Mesendoderm (in vitro differentiated cells): ENCODE measurements around the gene HAO1. TPM values are rescaled to one million over a fixed set of nuclear protein-coding genes. Genes with fewer than 3 reads are reported as not detected.

Experiments
- DNase-seq: peaks from one replicate; pipeline ENCODE4 v3.0.0; 2013
- H2AK5ac ChIP-seq: 2 replicates; pipeline ENCODE4 v1.6.1; 2013; ENCODE audit warnings: low read length, inconsistent platforms
- H2BK120ac ChIP-seq: 2 replicates; pipeline ENCODE4 v1.6.1; 2013; ENCODE audit warnings: low read depth, mild to moderate bottlenecking, low read length, moderate library complexity, mixed read lengths
- H2BK15ac ChIP-seq: replicated peaks from 2 replicates; pipeline ENCODE4 v1.6.1; 2013; ENCODE audit warnings: low read depth, mild to moderate bottlenecking, moderate library complexity
- H2BK5ac ChIP-seq: 2 replicates; pipeline ENCODE4 v1.6.1; 2013; ENCODE audit warnings: low read length, inconsistent platforms
- H3K18ac ChIP-seq: 2 replicates; pipeline ENCODE4 v1.6.1; 2013; ENCODE audit warnings: mild to moderate bottlenecking, low read length, mixed read lengths
- H3K23ac ChIP-seq: one replicate; pipeline ENCODE4 v1.6.1; 2013; ENCODE audit warnings: low read length
- H3K27ac ChIP-seq: 2 replicates; pipeline ENCODE4 v1.5.1; 2013; ENCODE audit warnings: low read depth, mild to moderate bottlenecking, inconsistent platforms, low read length, moderate library complexity
- H3K27me3 ChIP-seq: 2 replicates; pipeline ENCODE4 v1.6.1; 2013; ENCODE audit warnings: low read length, control low read depth, mild to moderate bottlenecking, inconsistent platforms; ENCODE audit not compliant: insufficient read depth, poor library complexity
- H3K36me3 ChIP-seq: 2 replicates; pipeline ENCODE4 v1.6.1; 2013; ENCODE audit warnings: low read length, inconsistent platforms; ENCODE audit not compliant: control insufficient read depth, insufficient read depth
- H3K4ac ChIP-seq: one replicate; pipeline ENCODE4 v1.6.1; 2013; ENCODE audit warnings: low read depth, mild to moderate bottlenecking, low read length, moderate library complexity
- H3K4me1 ChIP-seq: 2 replicates; pipeline ENCODE4 v1.6.1; 2013; ENCODE audit warnings: low read depth, low read length, inconsistent platforms; ENCODE audit not compliant: control insufficient read depth
- H3K4me2 ChIP-seq: 2 replicates; pipeline ENCODE4 v1.6.1; 2013; ENCODE audit warnings: low read length
- H3K4me3 ChIP-seq: 2 replicates; pipeline ENCODE4 v1.5.1; 2013; ENCODE audit warnings: mild to moderate bottlenecking, low read length
- H3K56ac ChIP-seq: one replicate; pipeline ENCODE4 v1.6.1; 2013; ENCODE audit warnings: low read length
- H3K79me1 ChIP-seq: 2 replicates; pipeline ENCODE4 v1.6.1; 2013; ENCODE audit warnings: low read length, inconsistent platforms
- H3K79me2 ChIP-seq: 2 replicates; pipeline ENCODE4 v1.6.1; 2013; ENCODE audit warnings: mild to moderate bottlenecking, low read length; ENCODE audit not compliant: control insufficient read depth, insufficient read depth
- H3K9ac ChIP-seq: 2 replicates; pipeline ENCODE4 v1.6.1; 2013; ENCODE audit warnings: low read length, inconsistent platforms
- H4K5ac ChIP-seq: one replicate; pipeline ENCODE4 v1.6.1; 2013; ENCODE audit warnings: low read length
- H4K8ac ChIP-seq: one replicate; pipeline ENCODE4 v1.6.1; 2013; ENCODE audit warnings: low read depth, mild to moderate bottlenecking, control low read depth, low read length, moderate library complexity
- WGBS: extraction: QIAGEN DNeasy Blood & Tissue Kit; methylation state at CpG from one replicate; pipeline ENCODE4 v1.1.7; 2013; ENCODE audit warnings: low lambda C conversion rate, missing lambda C conversion rate; ENCODE audit not compliant: insufficient coverage; ENCODE audit errors: extremely low coverage; 5-methylcytosine and 5-hydroxymethylcytosine counted together
- polyA plus RNA-seq, 2 experiments: library from polyadenylated mRNA; stranded (reverse); fragments of 200-250 nt; gene quantifications; one replicate each; pipeline ENCODE4 v1.2.3, GENCODE V29; 2013

HAO1 gene
- polyA plus RNA-seq (2013, experiment 1 of 2): not detected
- not detected for polyA plus RNA-seq (2013, experiment 2 of 2)

DNA sequence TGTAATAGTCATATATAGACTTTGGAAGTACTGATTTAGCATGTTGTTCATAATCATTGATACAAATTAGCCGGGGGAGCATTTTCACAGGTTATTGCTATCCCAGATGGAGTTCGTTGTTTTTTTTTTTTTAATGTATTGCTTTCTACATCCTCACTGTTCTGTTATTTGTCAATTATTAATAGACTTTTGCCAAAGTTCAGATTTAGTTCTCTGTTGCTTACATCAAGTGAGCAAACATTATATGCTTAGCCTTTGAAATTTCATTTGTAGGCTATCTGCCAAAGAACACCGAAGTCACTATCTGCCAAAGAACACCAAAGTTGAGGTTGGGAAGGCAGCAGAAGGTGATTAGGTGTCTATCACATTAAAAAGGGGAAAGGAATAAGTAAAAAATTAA, at the start of gene HAO1:
HAO1 (minus strand) TSS at position 118 of the 400 bp plus-strand sequence; CDS start at position 82, 36 bp downstream.
- DNase-seq: no peak

DNA sequence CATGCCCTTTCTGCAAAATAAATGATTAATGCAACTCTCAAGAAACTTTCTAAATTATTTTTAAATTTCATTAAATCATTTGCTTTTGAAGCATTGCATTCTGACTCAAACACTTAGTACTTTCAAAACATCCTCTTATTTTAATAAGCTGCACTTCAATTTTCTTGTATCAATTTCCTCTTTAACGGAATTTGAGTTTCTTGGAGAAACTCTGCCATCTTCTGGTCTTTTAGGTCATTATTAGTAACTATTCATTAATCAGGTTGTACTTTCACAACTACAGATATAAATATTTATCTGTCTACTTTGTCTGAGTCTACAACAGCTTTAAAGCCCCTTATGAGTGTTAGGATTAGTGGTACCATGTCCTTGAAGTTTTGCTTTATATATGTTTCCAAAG, 49.1 kb upstream of the HAO1 start:
- Histone ChIP-seq H3K79me1 (no peaks in the 10 kb centered on the region), H2AK5ac (no peak overlapping the region), H3K79me2 (no peaks in the 10 kb centered on the region), H3K4ac (no peak overlapping the region), H3K36me3 (no peaks in the 10 kb centered on the region), H3K23ac (no peak overlapping the region), H3K27me3 (no peaks in the 10 kb centered on the region), H4K8ac (no peak overlapping the region), H2BK120ac (no peak overlapping the region), H2BK5ac (no peak overlapping the region), H3K4me3 (no peak overlapping the region), H4K5ac (no peak overlapping the region), H3K9ac (no peak overlapping the region), H3K18ac (no peak overlapping the region), H3K4me1 (no peaks in the 10 kb centered on the region), H3K4me2 (no peak overlapping the region), H3K27ac (no peak overlapping the region), H2BK15ac (no peak overlapping the region), H3K56ac (no peak overlapping the region)
- DNase-seq: no peak
- WGBS: no CpG with 5 or more reads among the region's 1 CpG

More for the DNA sequence above, at the start of gene HAO1:
- H3K4me1 ChIP-seq: no peaks in the 10 kb centered on the region
- no peak within 1 kb of the TSS for H3K18ac ChIP-seq
- WGBS: no CpG with 5 or more reads among the region's 3 CpGs
- no peaks in the 10 kb centered on the region for H3K79me2 ChIP-seq
- H3K27me3 ChIP-seq: no peaks in the 10 kb centered on the region
- no peak within 1 kb of the TSS for H2BK120ac ChIP-seq
- no peak within 1 kb of the TSS for H3K9ac ChIP-seq
- H2BK15ac ChIP-seq: no peak within 1 kb of the TSS
- H4K5ac ChIP-seq: no peak within 1 kb of the TSS
- H2BK5ac ChIP-seq: no peak within 1 kb of the TSS
- no peak within 1 kb of the TSS for H3K23ac ChIP-seq
- H3K27ac ChIP-seq: no peak within 1 kb of the TSS
- no peak within 1 kb of the TSS for H3K4me2 ChIP-seq
- no peak within 1 kb of the TSS for H3K4ac ChIP-seq
- H4K8ac ChIP-seq: no peak within 1 kb of the TSS
- no peaks in the 10 kb centered on the region for H3K79me1 ChIP-seq
- H3K4me3 ChIP-seq: no peak within 1 kb of the TSS
- H2AK5ac ChIP-seq: no peak within 1 kb of the TSS
- H3K36me3 ChIP-seq: no peaks in the 10 kb centered on the region
- H3K56ac ChIP-seq: no peak within 1 kb of the TSS

DNA sequence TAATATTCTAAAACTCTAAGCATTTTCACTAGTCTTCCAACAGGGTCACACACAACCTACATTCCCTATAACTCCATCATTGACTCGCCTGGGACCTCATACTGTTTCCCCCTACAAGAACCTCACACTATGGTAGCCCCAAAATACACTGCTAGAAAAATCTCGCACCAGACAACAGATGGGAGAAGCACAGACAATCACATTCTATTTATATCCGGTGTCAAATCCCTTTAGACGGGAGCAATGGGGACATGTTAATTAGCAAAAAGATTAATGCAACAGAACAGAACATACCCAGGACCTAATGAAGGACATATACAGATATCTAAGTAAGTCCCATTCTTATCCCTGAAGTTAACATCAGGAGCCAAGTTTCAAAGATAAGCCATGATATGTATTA, 45.7 kb upstream of the HAO1 start:
- Histone ChIP-seq H2BK5ac (no peak overlapping the region), H2BK15ac (no peak overlapping the region), H3K27me3 (no peaks in the 10 kb centered on the region), H3K4ac (no peak overlapping the region), H4K5ac (no peak overlapping the region), H3K4me2 (no peak overlapping the region), H3K56ac (no peak overlapping the region), H3K4me1 (no peaks in the 10 kb centered on the region), H4K8ac (no peak overlapping the region), H3K27ac (no peak overlapping the region), H2AK5ac (no peak overlapping the region), H3K79me1 (no peaks in the 10 kb centered on the region), H3K18ac (no peak overlapping the region), H3K23ac (no peak overlapping the region), H3K9ac (no peak overlapping the region), H3K79me2 (no peaks in the 10 kb centered on the region), H2BK120ac (no peak overlapping the region), H3K36me3 (no peaks in the 10 kb centered on the region), H3K4me3 (no peak overlapping the region)
- WGBS: no CpG with 5 or more reads among the region's 4 CpGs
- DNase-seq: peak; percentile 14

DNA sequence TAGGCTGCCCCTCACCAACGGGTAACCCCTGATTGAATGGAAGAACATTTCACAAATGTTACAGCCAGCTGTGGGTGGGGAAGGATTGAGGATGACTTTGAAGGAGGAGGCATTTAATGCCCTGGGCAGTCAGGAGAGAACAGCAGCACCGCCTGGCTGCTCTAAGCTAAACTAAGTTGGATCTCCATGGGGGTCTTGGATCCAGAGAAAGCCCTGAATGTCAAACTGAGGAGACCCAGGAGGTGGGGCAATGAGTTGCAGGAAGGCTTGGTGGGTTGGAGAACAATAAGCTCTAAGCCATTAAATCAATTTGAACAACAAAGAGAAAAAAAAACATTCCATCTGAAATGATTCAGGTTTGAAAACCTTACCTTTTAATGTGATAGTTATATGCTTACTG, 43.9 kb upstream of the HAO1 start:
- Histone ChIP-seq H3K27ac (no peak overlapping the region), H3K4ac (no peak overlapping the region), H3K36me3 (no peaks in the 10 kb centered on the region), H2BK15ac (no peak overlapping the region), H3K79me1 (no peaks in the 10 kb centered on the region), H2BK5ac (no peak overlapping the region), H4K8ac (no peak overlapping the region), H3K23ac (no peak overlapping the region), H3K4me3 (no peak overlapping the region), H2AK5ac (no peak overlapping the region), H3K56ac (no peak overlapping the region), H4K5ac (no peak overlapping the region), H3K27me3 (no peaks in the 10 kb centered on the region), H3K18ac (no peak overlapping the region), H3K9ac (no peak overlapping the region), H2BK120ac (no peak overlapping the region), H3K79me2 (no peaks in the 10 kb centered on the region), H3K4me2 (no peak overlapping the region), H3K4me1 (no peaks in the 10 kb centered on the region)
- WGBS: no CpG with 5 or more reads among the region's 2 CpGs
- DNase-seq: peak; percentile 60

DNA sequence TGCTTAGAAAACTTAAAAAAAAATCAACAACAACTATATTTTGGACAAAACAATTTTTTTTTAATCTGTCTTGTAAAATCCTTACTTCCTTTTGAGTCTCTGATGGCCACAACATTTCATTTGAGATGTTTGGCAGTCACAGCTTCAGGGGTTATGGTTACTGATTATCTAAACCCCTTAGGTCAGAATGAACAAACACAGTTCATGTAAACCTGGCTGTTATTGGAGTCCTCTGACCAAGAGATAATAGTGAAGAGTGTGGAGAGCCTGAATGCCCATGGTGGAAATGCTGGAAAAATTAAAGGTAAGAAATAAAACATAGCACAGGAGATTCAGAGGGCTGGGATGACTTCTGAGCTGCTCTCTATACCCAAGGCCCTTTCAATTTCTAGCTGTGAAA, 41.1 kb upstream of the HAO1 start:
- H3K4ac ChIP-seq: no peak overlapping the region
- H3K9ac ChIP-seq: no peak overlapping the region
- no peak overlapping the region for H2BK15ac ChIP-seq
- no peak overlapping the region for H2BK120ac ChIP-seq
- no peak overlapping the region for H2AK5ac ChIP-seq
- H4K5ac ChIP-seq: no peak overlapping the region
- H4K8ac ChIP-seq: no peak overlapping the region
- H3K56ac ChIP-seq: no peak overlapping the region
- H3K27me3 ChIP-seq: no peaks in the 10 kb centered on the region
- no peaks in the 10 kb centered on the region for H3K36me3 ChIP-seq
- no peak overlapping the region for H3K4me3 ChIP-seq
- no peak overlapping the region for H3K18ac ChIP-seq
- H3K4me1 ChIP-seq: no peaks in the 10 kb centered on the region
- H3K79me2 ChIP-seq: no peaks in the 10 kb centered on the region
- H3K27ac ChIP-seq: no peak overlapping the region
- no peak for DNase-seq
- H3K23ac ChIP-seq: no peak overlapping the region
- H2BK5ac ChIP-seq: no peak overlapping the region
- H3K4me2 ChIP-seq: no peak overlapping the region
- no peaks in the 10 kb centered on the region for H3K79me1 ChIP-seq

DNA sequence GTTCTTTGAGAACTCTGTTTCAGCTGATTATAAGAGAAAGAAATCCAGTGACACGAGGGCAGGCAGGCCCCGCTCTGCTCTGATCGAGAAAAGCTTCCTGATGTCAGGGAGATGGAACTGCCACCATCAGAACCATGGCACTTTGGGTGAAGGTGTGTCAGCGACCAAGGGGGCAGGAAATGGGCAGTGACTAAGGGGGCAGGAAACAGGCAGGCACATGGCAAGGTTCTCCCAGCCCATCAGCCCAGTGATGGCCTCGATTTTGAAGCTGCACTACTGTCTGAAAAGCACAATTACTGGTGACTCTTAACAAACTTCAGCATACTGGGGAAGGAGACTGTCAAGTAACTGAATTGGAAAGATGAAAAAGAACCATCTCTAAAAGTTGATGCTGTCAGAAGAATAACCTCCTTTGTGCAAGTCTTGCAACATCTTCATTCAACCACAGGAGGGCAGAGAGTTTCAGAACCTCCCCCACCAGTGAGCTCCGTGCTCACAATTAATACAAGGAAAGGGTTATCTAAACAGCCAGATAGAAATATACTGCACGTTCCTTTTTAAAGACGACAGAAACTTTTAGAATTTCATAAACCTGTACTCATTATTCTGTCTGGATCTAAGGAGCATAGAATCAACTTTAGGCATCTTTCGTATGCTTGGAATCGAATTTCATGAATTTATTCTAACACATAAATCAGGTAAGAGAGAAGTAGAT, 40.2 kb upstream of the HAO1 start:
- Histone ChIP-seq H4K8ac (no peak overlapping the region), H3K56ac (no peak overlapping the region), H3K27me3 (no peaks in the 10 kb centered on the region), H3K18ac (no peak overlapping the region), H4K5ac (no peak overlapping the region), H3K36me3 (no peaks in the 10 kb centered on the region), H3K4me1 (no peaks in the 10 kb centered on the region), H3K4ac (no peak overlapping the region), H3K79me1 (no peaks in the 10 kb centered on the region), H3K9ac (no peak overlapping the region), H3K27ac (no peak overlapping the region), H3K4me2 (no peak overlapping the region), H2BK120ac (no peak overlapping the region), H3K79me2 (no peaks in the 10 kb centered on the region), H3K23ac (no peak overlapping the region), H2AK5ac (no peak overlapping the region), H2BK5ac (no peak overlapping the region), H3K4me3 (no peak overlapping the region), H2BK15ac (no peak overlapping the region)
- peak; percentile 51 for DNase-seq
- WGBS: no CpG with 5 or more reads among the region's 10 CpGs
